Liver (tissue), 2 donors: ENCODE data around the gene SYNC.

Experiments
- YY1 ChIP-seq: IDR thresholded peaks from 2 replicates; pipeline ENCODE4 v1.6.1; 2016; ENCODE audit warnings: antibody characterized with exemption, mild to moderate bottlenecking
- TF ChIP-seq, protein P1 (sequence below): fragments of 150-350 bp; IDR thresholded peaks from 2 replicates; pipeline ENCODE4 v1.5.1; 2017; ENCODE audit warnings: improper control_type of control experiment, low read depth, low read length; ENCODE audit not compliant: missing input control
- donor health status: healthy.

DNA sequence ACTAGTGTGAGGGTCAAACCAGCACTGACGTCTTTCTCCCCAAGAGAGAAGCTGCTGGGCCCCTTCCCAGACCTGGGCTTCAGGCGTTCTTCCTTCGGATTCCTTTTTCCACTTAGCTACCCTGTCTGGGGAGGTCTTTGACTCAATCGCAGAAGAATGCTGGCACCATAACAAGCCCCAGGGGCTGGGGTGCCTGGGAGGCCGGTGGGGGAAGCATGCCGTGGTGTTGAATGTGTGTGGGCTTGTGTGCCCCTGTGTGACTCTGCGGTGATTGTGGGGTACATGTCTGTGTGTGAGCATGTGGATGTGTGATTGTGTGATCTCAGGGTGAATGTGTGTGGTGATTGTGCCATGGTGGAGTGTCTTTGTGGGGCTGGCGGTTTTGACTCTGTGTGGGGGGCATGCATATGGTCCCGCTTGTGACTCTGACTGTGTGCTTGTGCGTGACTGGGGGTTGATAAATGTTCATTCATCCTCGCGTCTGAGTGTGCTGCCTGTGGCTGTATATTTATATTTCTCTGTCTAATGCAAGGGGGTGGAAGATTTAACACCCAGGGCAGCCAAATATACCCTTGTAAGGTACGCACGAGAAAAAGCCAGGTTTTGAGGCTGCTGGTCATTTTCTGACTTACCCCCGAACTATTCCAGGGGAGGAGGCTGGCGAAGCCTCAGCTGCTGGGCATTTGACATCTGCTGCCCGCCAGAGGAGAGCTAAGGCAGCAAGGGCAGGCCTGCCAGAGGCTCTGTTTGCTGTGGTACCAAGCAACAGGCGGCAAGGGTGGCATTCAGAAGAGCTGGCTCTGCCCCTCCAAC lies 1.1 kb upstream of the SYNC start:
- TF ChIP-seq, protein P1, sequence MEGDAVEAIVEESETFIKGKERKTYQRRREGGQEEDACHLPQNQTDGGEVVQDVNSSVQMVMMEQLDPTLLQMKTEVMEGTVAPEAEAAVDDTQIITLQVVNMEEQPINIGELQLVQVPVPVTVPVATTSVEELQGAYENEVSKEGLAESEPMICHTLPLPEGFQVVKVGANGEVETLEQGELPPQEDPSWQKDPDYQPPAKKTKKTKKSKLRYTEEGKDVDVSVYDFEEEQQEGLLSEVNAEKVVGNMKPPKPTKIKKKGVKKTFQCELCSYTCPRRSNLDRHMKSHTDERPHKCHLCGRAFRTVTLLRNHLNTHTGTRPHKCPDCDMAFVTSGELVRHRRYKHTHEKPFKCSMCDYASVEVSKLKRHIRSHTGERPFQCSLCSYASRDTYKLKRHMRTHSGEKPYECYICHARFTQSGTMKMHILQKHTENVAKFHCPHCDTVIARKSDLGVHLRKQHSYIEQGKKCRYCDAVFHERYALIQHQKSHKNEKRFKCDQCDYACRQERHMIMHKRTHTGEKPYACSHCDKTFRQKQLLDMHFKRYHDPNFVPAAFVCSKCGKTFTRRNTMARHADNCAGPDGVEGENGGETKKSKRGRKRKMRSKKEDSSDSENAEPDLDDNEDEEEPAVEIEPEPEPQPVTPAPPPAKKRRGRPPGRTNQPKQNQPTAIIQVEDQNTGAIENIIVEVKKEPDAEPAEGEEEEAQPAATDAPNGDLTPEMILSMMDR, result no peak
- TF ChIP-seq YY1, result no peak
